Endothelial cell of umbilical vein (primary cell): Measurements from ENCODE around the gene CNDP1.

Source experiments
- CTCF ChIP-seq, 2 donors: IDR thresholded peaks; 1 replicate in 1 of 2; 2 replicates in 1 of 2; pipeline ENCODE4 v1.5.1; 2011; ENCODE audit warnings: low read length in 2 of 2, mild to moderate bottlenecking in 2 of 2, moderate library complexity in 2 of 2, control low read depth in 1 of 2, inconsistent platforms in 1 of 2, low read depth in 1 of 2; ENCODE audit not compliant: insufficient read depth in 1 of 2; ENCODE audit errors: extremely low read depth in 1 of 2
- EZH2 ChIP-seq: IDR thresholded peaks from 2 replicates; pipeline ENCODE4 v1.6.1; 2012; ENCODE audit warnings: borderline replicate concordance, low read depth, mild to moderate bottlenecking, moderate library complexity, low read length, inconsistent platforms; ENCODE audit not compliant: severe bottlenecking
- GATA2 ChIP-seq: IDR thresholded peaks from 2 replicates; pipeline ENCODE4 v1.7.0; 2011; ENCODE audit warnings: low read depth, mild to moderate bottlenecking, moderate library complexity, mixed read lengths, low read length; ENCODE audit not compliant: insufficient read length, insufficient read depth
- MAX ChIP-seq: IDR thresholded peaks from 2 replicates; pipeline ENCODE4 v1.6.1; 2011; ENCODE audit not compliant: insufficient read depth, insufficient read length
- MYC ChIP-seq: IDR thresholded peaks from one replicate; pipeline ENCODE4 v1.6.1; 2011; ENCODE audit warnings: mild to moderate bottlenecking, low read depth, low read length
- POLR2A ChIP-seq: IDR thresholded peaks from 2 replicates; pipeline ENCODE4 v1.6.1; 2012; ENCODE audit warnings: low read depth, mild to moderate bottlenecking, control low read depth, low read length
- POLR2AphosphoS5 ChIP-seq: IDR thresholded peaks from 2 replicates; pipeline ENCODE4 v1.6.1; 2012; ENCODE audit warnings: low read depth, mild to moderate bottlenecking, control low read depth, low read length, moderate library complexity; ENCODE audit not compliant: insufficient read depth

- no peak for TF ChIP-seq CTCF (IDR thresholded peaks at IDR 0.05; ENCODE audit: extremely low read depth in 1 of 2, insufficient read depth in 1 of 2, low read depth in 1 of 2, low read length in 2 of 2)
- no peak for TF ChIP-seq POLR2AphosphoS5
- no peak for TF ChIP-seq EZH2
- TF ChIP-seq POLR2A = no peak
- TF ChIP-seq MYC = no peak
- TF ChIP-seq GATA2 = no peak
- TF ChIP-seq MAX = no peak
Observed at GRCh38 chr18:74632351-74632679, 98.0 kb downstream of the CNDP1 start.
